PFSK-1 (cell line): Measurements from ENCODE around the gene SDK1.

Source experiments
- FOXP2 ChIP-seq: optimal IDR thresholded peaks from 2 replicates; pipeline ENCODE3; 2011; ENCODE audit warnings: borderline replicate concordance, control low read depth, inconsistent platforms; ENCODE audit not compliant: insufficient read depth; ENCODE audit errors: extremely low read length, extremely low read depth
- POLR2AphosphoS5 ChIP-seq: IDR thresholded peaks from 2 replicates; pipeline ENCODE4 v1.6.1; 2012; ENCODE audit warnings: low read depth, mild to moderate bottlenecking, control low read depth, low read length, moderate library complexity
- REST ChIP-seq, 2 experiments: IDR thresholded peaks; 2 replicates each; pipeline versions ENCODE4 v1.6.1 to v1.8.0; 2011 to 2012; ENCODE audit warnings: low read depth in 2 of 2, low read length in 2 of 2, control low read depth in 1 of 2, inconsistent platforms in 1 of 2, mild to moderate bottlenecking in 1 of 2, moderate library complexity in 1 of 2; ENCODE audit not compliant: insufficient read depth in 1 of 2
- SIN3A ChIP-seq: IDR thresholded peaks from 2 replicates; pipeline ENCODE4 v1.6.1; 2012; ENCODE audit warnings: mild to moderate bottlenecking, low read length, moderate library complexity, borderline replicate concordance; ENCODE audit not compliant: insufficient read depth
- TAF1 ChIP-seq: IDR thresholded peaks from 2 replicates; pipeline ENCODE4 v1.6.1; 2012; ENCODE audit warnings: low read length, control low read depth, borderline replicate concordance; ENCODE audit not compliant: insufficient read depth

The SDK1 gene

DNA sequence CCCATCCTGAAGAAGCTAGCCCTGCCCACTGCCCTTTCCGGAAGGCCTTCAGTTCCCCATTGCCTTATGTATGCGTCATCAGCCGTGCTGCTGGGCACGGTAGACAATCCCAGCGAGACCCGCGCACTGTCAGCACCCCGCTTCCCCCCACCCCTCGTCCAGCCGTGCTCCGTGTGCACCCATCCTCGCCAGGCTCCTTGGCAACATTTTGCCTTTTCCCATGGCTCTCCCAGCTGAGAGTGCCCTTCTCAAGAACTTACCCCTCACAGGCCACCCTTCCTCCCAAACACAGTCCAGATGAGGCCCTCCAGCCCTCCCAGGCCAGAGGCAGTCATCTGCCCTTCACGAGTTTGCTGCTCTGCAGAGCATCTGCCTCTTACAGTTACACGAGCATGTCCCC, 747.3 kb downstream of the SDK1 start:
- no peak for TF ChIP-seq REST (IDR thresholded peaks at IDR 0.05; ENCODE audit: insufficient read depth in 1 of 2, low read depth in 2 of 2, low read length in 2 of 2)
- TF ChIP-seq SIN3A, result no peak
- no peak for TF ChIP-seq FOXP2
- no peak for TF ChIP-seq POLR2AphosphoS5
- TF ChIP-seq TAF1, result no peak

DNA sequence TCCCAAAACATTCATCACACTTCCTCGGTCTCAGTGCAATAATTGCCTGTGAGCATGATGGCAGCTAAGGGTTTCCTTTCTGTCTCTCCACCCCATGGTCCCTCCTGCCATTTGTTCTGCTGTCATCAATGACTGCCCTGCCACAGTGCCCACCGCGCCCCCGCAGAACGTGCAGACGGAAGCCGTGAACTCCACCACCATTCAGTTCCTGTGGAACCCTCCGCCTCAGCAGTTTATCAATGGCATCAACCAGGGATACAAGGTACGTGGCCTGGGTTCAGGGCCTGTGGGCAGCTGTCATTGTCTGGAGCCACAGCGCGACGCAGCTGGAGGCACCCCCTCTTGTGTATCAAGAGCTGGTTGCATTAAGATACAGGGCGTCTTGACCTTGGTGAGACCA, 748.1 kb downstream of the SDK1 start:
- no peak for TF ChIP-seq REST (IDR thresholded peaks at IDR 0.05; ENCODE audit: insufficient read depth in 1 of 2, low read depth in 2 of 2, low read length in 2 of 2)
- no peak for TF ChIP-seq TAF1
- TF ChIP-seq POLR2AphosphoS5, result no peak
- TF ChIP-seq FOXP2, result no peak
- TF ChIP-seq SIN3A, result no peak

GRCh38 chr7:4050126-4050660, 749.1 kb downstream of the SDK1 start:
- TF ChIP-seq SIN3A (no peak), FOXP2 (no peak), POLR2AphosphoS5 (no peak), TAF1 (no peak), REST (IDR thresholded peaks at IDR 0.05; ENCODE audit: insufficient read depth in 1 of 2, low read depth in 2 of 2, low read length in 2 of 2) (no peak)

DNA sequence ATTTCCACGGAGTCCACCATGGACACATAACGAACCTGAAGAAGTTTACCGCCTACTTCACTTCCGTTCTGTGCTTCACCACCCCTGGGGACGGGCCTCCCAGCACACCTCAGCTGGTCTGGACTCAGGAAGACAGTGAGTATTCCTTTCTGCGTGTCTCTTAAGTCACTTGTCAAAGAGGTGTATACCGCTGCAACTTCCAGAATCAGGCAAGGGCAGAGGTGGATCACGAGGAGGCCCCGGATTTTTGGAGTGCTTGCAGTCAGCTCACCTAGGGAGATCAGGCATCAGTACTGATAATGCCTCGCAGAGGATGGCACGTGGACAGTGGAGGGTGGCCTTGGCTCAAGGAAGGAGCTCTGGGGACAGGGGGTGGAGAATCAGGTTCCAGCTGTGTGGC, 750.6 kb downstream of the SDK1 start:
- TF ChIP-seq TAF1 (no peak), FOXP2 (no peak), POLR2AphosphoS5 (no peak), REST (IDR thresholded peaks at IDR 0.05; ENCODE audit: insufficient read depth in 1 of 2, low read depth in 2 of 2, low read length in 2 of 2) (no peak), SIN3A (no peak)

DNA sequence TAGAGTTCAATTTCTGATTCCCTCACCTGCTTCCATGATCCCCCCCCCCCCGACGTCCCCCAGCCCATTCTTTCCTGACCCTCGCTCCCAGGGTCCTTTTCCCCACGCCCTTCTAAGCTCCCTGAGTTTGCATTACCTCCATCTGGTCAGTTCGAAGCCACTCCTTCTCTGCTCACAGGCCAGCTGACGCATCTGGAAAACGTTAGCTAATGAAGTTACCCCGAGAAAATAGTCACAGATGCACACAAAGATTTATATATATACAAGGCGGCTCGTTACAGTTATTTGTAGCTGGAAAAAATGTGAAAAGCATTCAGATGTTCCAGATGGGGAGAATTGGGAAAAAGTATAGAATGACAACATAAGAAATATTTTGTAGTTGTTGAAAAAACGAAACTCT, 751.1 kb downstream of the SDK1 start:
- TF ChIP-seq TAF1 (no peak), POLR2AphosphoS5 (no peak), FOXP2 (no peak), REST (IDR thresholded peaks at IDR 0.05; ENCODE audit: insufficient read depth in 1 of 2, low read depth in 2 of 2, low read length in 2 of 2) (no peak), SIN3A (no peak)
